ENCODE data around the gene GLRX2.

GLRX2 gene

DNA sequence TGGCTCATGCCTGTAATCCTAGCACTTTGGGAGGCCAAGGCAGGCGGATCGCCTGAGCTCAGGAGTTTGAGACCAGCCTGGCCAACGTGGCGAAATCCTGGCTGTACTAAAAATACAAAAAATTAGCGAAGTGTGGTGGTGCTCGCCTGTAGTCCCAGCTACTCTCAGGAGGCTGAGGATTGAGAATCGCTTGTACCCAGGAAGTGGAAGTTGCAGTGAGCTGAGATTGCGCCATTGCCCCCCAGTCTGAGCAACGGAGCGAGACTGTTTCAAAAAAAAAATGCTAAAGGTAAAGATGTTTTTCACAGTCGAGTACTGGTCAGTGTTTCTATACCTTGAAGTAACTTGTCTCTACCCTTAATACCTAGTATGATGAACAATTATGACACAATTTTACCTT lies 11.1 kb downstream of the GLRX2 start:
- H4K91ac ChIP-seq (ENCODE audit: low read depth, low read length, poor library complexity): no peak overlapping the region
- H3K79me1 ChIP-seq (ENCODE audit: low read depth, low read length): no peaks in the 10 kb centered on the region
- no peak overlapping the region for H2BK12ac ChIP-seq (ENCODE audit: low read length)
- H3K23ac ChIP-seq (ENCODE audit: low read depth, low read length, poor library complexity): no peak overlapping the region
- no peak overlapping the region for H4K8ac ChIP-seq (ENCODE audit: low read depth, low read length)
- H3K9me3 ChIP-seq (replicated peaks in 1 of 2; ENCODE audit: control insufficient read depth in 2 of 2, insufficient read depth in 1 of 2, low read depth in 1 of 2, low read length in 2 of 2): no peaks in the 10 kb centered on the region
- H3K4me3 ChIP-seq (ENCODE audit: low read length in 2 of 2): no peak overlapping the region
- H3K18ac ChIP-seq (ENCODE audit: low read length): no peak overlapping the region
- H3K27me3 ChIP-seq (ENCODE audit: control insufficient read depth in 3 of 3, insufficient read depth in 3 of 3, low read depth in 1 of 3, low read length in 3 of 3): no peaks in the 10 kb centered on the region
- no peak overlapping the region for H2BK120ac ChIP-seq (ENCODE audit: low read depth, low read length)
- no peak overlapping the region for H3K14ac ChIP-seq (ENCODE audit: low read length)
- no peak overlapping the region for H3K4me2 ChIP-seq (ENCODE audit: insufficient read depth, low read length, poor library complexity, severe bottlenecking)
- H3K9ac ChIP-seq (ENCODE audit: low read depth, low read length, poor library complexity): no peak overlapping the region
- H3K4me1 ChIP-seq (ENCODE audit: control insufficient read depth in 2 of 2, insufficient read depth in 1 of 2, low read depth in 1 of 2, low read length in 2 of 2): no peaks in the 10 kb centered on the region
- no peak overlapping the region for H3K4ac ChIP-seq (ENCODE audit: low read length)
- H2AFZ ChIP-seq (ENCODE audit: low read length): no peak overlapping the region
- H2BK15ac ChIP-seq (ENCODE audit: low read length): no peak overlapping the region
- no peak overlapping the region for H2BK5ac ChIP-seq (ENCODE audit: low read length)
- WGBS, 2 donors (ENCODE audit: extremely low coverage in 2 of 2, insufficient read length in 2 of 2, insufficient replicate concordance in 1 of 2): no CpG with 5 or more reads among the region's 11 CpGs
- no peak overlapping the region for H3K27ac ChIP-seq (replicated peaks; ENCODE audit: low read length)
- H3K36me3 ChIP-seq (replicated peaks in 1 of 2; ENCODE audit: control insufficient read depth in 2 of 2, insufficient read depth in 2 of 2, low read length in 2 of 2): peaks cover 2 to 85% of the 10 kb centered on the region in 2 donors
- no peak for DNase-seq (ENCODE audit: low spot score)
- no peak overlapping the region for H2AK5ac ChIP-seq (ENCODE audit: low read depth, low read length)

DNA sequence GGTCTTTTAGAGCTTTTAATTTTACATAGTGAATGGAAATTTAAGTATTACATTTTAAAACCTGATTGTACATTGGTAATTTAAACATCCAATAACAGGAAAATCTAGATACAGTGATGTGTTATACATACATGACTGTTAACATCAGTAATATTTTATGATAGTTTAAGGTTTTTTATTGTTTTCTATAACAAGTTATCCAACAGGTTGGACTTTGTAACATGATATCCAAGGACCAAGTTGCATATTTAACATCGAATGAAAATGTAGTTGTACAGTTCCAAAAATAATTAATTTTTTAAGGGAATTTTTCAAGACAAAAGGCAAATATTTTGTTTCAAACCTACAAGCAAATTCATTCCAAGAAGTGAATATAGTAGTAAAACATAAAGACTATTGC lies 14.3 kb downstream of the GLRX2 start:
- Histone ChIP-seq H3K14ac (ENCODE audit: low read length) (no peak overlapping the region), H2BK12ac (ENCODE audit: low read length) (no peak overlapping the region), H4K91ac (ENCODE audit: low read depth, low read length, poor library complexity) (no peak overlapping the region), H3K4me3 (ENCODE audit: low read length in 2 of 2) (no peak overlapping the region), H2BK120ac (ENCODE audit: low read depth, low read length) (no peak overlapping the region), H2AK5ac (ENCODE audit: low read depth, low read length) (no peak overlapping the region), H3K79me1 (ENCODE audit: low read depth, low read length) (no peaks in the 10 kb centered on the region), H2AFZ (ENCODE audit: low read length) (no peak overlapping the region), H2BK5ac (ENCODE audit: low read length) (no peak overlapping the region), H3K4me2 (ENCODE audit: insufficient read depth, low read length, poor library complexity, severe bottlenecking) (no peak overlapping the region), H3K23ac (ENCODE audit: low read depth, low read length, poor library complexity) (no peak overlapping the region), H3K4ac (ENCODE audit: low read length) (no peak overlapping the region), H3K9me3 (replicated peaks in 1 of 2; ENCODE audit: control insufficient read depth in 2 of 2, insufficient read depth in 1 of 2, low read depth in 1 of 2, low read length in 2 of 2) (no peaks in the 10 kb centered on the region), H3K36me3 (replicated peaks in 1 of 2; ENCODE audit: control insufficient read depth in 2 of 2, insufficient read depth in 2 of 2, low read length in 2 of 2) (peaks cover 2 to 88% of the 10 kb centered on the region in 2 donors), H4K8ac (ENCODE audit: low read depth, low read length) (no peak overlapping the region), H3K9ac (ENCODE audit: low read depth, low read length, poor library complexity) (no peak overlapping the region), H3K4me1 (ENCODE audit: control insufficient read depth in 2 of 2, insufficient read depth in 1 of 2, low read depth in 1 of 2, low read length in 2 of 2) (no peaks in the 10 kb centered on the region), H3K18ac (ENCODE audit: low read length) (no peak overlapping the region), H2BK15ac (ENCODE audit: low read length) (no peak overlapping the region), H3K27ac (replicated peaks; ENCODE audit: low read length) (no peak overlapping the region), H3K27me3 (ENCODE audit: control insufficient read depth in 3 of 3, insufficient read depth in 3 of 3, low read depth in 1 of 3, low read length in 3 of 3) (no peaks in the 10 kb centered on the region)
- DNase-seq (ENCODE audit: low spot score): no peak
- no CpG with 5 or more reads among the region's 1 CpG for WGBS, 2 donors (ENCODE audit: extremely low coverage in 2 of 2, insufficient read length in 2 of 2, insufficient replicate concordance in 1 of 2)

DNA sequence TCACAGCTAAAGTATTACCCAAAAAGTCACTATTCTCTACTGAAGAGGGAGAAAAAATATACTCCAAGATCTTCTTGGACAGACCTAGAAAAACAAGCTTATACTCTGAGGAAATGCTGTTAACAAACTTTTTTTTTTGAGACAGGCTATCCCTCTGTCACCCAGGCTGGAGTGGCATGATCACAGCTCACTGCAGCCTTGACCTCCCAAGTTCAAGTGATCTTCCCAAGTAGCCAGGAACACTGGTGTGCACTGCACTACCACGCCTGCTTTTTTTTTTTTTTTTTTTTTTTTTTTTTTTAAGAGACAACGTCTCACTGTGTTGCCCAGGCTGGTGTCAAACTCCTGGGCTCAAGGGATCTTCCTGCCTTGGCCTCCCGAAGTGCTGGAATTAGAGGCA lies 17.3 kb downstream of the GLRX2 start:
- Histone ChIP-seq H3K9me3 (replicated peaks in 1 of 2; ENCODE audit: control insufficient read depth in 2 of 2, insufficient read depth in 1 of 2, low read depth in 1 of 2, low read length in 2 of 2) (no peaks in the 10 kb centered on the region), H3K9ac (ENCODE audit: low read depth, low read length, poor library complexity) (no peak overlapping the region), H2AK5ac (ENCODE audit: low read depth, low read length) (no peak overlapping the region), H3K36me3 (replicated peaks in 1 of 2; ENCODE audit: control insufficient read depth in 2 of 2, insufficient read depth in 2 of 2, low read length in 2 of 2) (peaks cover 12 to 97% of the 10 kb centered on the region in 2 donors), H3K14ac (ENCODE audit: low read length) (no peak overlapping the region), H4K91ac (ENCODE audit: low read depth, low read length, poor library complexity) (no peak overlapping the region), H3K4me1 (ENCODE audit: control insufficient read depth in 2 of 2, insufficient read depth in 1 of 2, low read depth in 1 of 2, low read length in 2 of 2) (no peaks in the 10 kb centered on the region), H3K18ac (ENCODE audit: low read length) (no peak overlapping the region), H3K79me1 (ENCODE audit: low read depth, low read length) (no peaks in the 10 kb centered on the region), H4K8ac (ENCODE audit: low read depth, low read length) (no peak overlapping the region), H2BK5ac (ENCODE audit: low read length) (no peak overlapping the region), H3K27me3 (ENCODE audit: control insufficient read depth in 3 of 3, insufficient read depth in 3 of 3, low read depth in 1 of 3, low read length in 3 of 3) (no peaks in the 10 kb centered on the region), H2BK12ac (ENCODE audit: low read length) (no peak overlapping the region), H2AFZ (ENCODE audit: low read length) (no peak overlapping the region), H2BK15ac (ENCODE audit: low read length) (no peak overlapping the region), H2BK120ac (ENCODE audit: low read depth, low read length) (no peak overlapping the region), H3K4ac (ENCODE audit: low read length) (no peak overlapping the region), H3K4me2 (ENCODE audit: insufficient read depth, low read length, poor library complexity, severe bottlenecking) (no peak overlapping the region), H3K4me3 (ENCODE audit: low read length in 2 of 2) (no peak overlapping the region), H3K23ac (ENCODE audit: low read depth, low read length, poor library complexity) (no peak overlapping the region), H3K27ac (replicated peaks; ENCODE audit: low read length) (no peak overlapping the region)
- WGBS, 2 donors (ENCODE audit: extremely low coverage in 2 of 2, insufficient read length in 2 of 2, insufficient replicate concordance in 1 of 2): no CpG with 5 or more reads among the region's 3 CpGs
- DNase-seq (ENCODE audit: low spot score): no peak

DNA sequence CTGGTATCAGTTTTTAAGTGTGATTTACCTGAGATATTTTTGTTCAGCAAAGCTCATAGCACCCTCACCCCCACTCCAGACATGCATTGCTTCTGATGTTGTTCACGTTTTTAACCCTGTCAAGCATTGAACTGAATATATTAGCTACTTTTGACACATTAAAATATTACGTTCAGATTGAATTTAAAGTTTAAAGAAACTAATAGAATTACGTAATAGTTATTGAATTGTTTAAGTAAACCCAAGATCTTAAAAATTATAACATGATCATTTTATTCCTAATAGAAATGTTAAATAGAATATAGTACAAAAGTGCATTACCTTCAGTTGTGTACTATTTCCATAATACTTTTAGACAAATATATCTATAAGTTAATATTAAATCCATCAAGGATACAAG lies 18.9 kb downstream of the GLRX2 start:
- no peak overlapping the region for H3K27ac ChIP-seq (replicated peaks; ENCODE audit: low read length)
- H3K4me1 ChIP-seq (ENCODE audit: control insufficient read depth in 2 of 2, insufficient read depth in 1 of 2, low read depth in 1 of 2, low read length in 2 of 2): no peaks in the 10 kb centered on the region
- no peak overlapping the region for H3K4me3 ChIP-seq (ENCODE audit: low read length in 2 of 2)
- no peak overlapping the region for H3K4ac ChIP-seq (ENCODE audit: low read length)
- no peak overlapping the region for H2BK12ac ChIP-seq (ENCODE audit: low read length)
- H2AK5ac ChIP-seq (ENCODE audit: low read depth, low read length): no peak overlapping the region
- H2BK5ac ChIP-seq (ENCODE audit: low read length): no peak overlapping the region
- no peak overlapping the region for H3K14ac ChIP-seq (ENCODE audit: low read length)
- H4K91ac ChIP-seq (ENCODE audit: low read depth, low read length, poor library complexity): no peak overlapping the region
- no peak overlapping the region for H2BK15ac ChIP-seq (ENCODE audit: low read length)
- no peaks in the 10 kb centered on the region for H3K79me1 ChIP-seq (ENCODE audit: low read depth, low read length)
- H3K9ac ChIP-seq (ENCODE audit: low read depth, low read length, poor library complexity): no peak overlapping the region
- no CpG with 5 or more reads among the region's 3 CpGs for WGBS, 2 donors (ENCODE audit: extremely low coverage in 2 of 2, insufficient read length in 2 of 2, insufficient replicate concordance in 1 of 2)
- H3K27me3 ChIP-seq (ENCODE audit: control insufficient read depth in 3 of 3, insufficient read depth in 3 of 3, low read depth in 1 of 3, low read length in 3 of 3): no peaks in the 10 kb centered on the region
- H3K23ac ChIP-seq (ENCODE audit: low read depth, low read length, poor library complexity): no peak overlapping the region
- no peak overlapping the region for H3K4me2 ChIP-seq (ENCODE audit: insufficient read depth, low read length, poor library complexity, severe bottlenecking)
- no peak overlapping the region for H2BK120ac ChIP-seq (ENCODE audit: low read depth, low read length)
- H2AFZ ChIP-seq (ENCODE audit: low read length): no peak overlapping the region
- H4K8ac ChIP-seq (ENCODE audit: low read depth, low read length): no peak overlapping the region
- peaks cover 15 to 99% of the 10 kb centered on the region in 2 donors for H3K36me3 ChIP-seq (replicated peaks in 1 of 2; ENCODE audit: control insufficient read depth in 2 of 2, insufficient read depth in 2 of 2, low read length in 2 of 2)
- H3K9me3 ChIP-seq (replicated peaks in 1 of 2; ENCODE audit: control insufficient read depth in 2 of 2, insufficient read depth in 1 of 2, low read depth in 1 of 2, low read length in 2 of 2): no peaks in the 10 kb centered on the region
- no peak overlapping the region for H3K18ac ChIP-seq (ENCODE audit: low read length)
- DNase-seq (ENCODE audit: low spot score): no peak
